K562 (cell line): ENCODE results near the gene ORAI1. TPM values are rescaled to one million over a fixed set of nuclear protein-coding genes. Genes with fewer than 3 reads are reported as not detected.
"Not testable (repeated sequence)": the region's sequence is repeated elsewhere in the genome, so short reads cannot be mapped to it uniquely, and the experiment has no call there.

ENCODE experiments used
- ATAC-seq: fragments of 200-7000 bp; cut with Tn5 transposase; 3 replicates; pipeline ENCODE4 v1.9.1; 2020; ENCODE audit warnings: moderate library complexity
- BruUV-seq: library from RNA; stranded (reverse); fragments of 400-500 nt; replicated peaks from 2 replicates; lab custom pipeline; 2021; lab: Mats Ljungman, UMichigan
- CTCF ChIA-PET: fragments of 300-600 bp; formaldehyde crosslinking; extraction: SDS; loops from one replicate; lab custom pipeline; 2021; ENCODE audit warnings: low intra/inter-chr PET ratio; lab: Yijun Ruan, JAX
- POLR2A ChIA-PET: fragments of 300-600, 350-650 bp; sonication (Branson Sonifier 250); formaldehyde crosslinking; extraction: SDS; loops from one replicate; lab custom pipeline; 2021; ENCODE audit warnings: antibody characterized with exemption, inconsistent platforms; lab: Yijun Ruan, JAX
- DNase-seq, 4 experiments: peaks; one replicate each; pipeline versions ENCODE4 v3.0.0 to v3.0.0-alpha.2; 2011 to 2018; ENCODE audit warnings: low spot score in 3 of 4, mixed read lengths in 3 of 4; ENCODE audit errors: extremely low read depth in 1 of 4
- FAIRE-seq: peaks from 2 replicates; lab custom pipeline; 2011; peaks lifted over from hg19 to GRCh38; lab: Jason Lieb, UNC
- H2AFZ ChIP-seq: 2 replicates; pipeline ENCODE4 v1.6.0; 2011; ENCODE audit warnings: low read depth, low read length, control low read depth, inconsistent platforms
- H3K27ac ChIP-seq: fragments of 200-600 bp; 3 replicates; pipeline ENCODE4 v1.8.0; 2011; ENCODE audit warnings: low read depth, mild to moderate bottlenecking, control low read depth, inconsistent platforms, low read length, moderate library complexity, mixed read lengths; ENCODE audit errors: extremely low read depth
- H3K27me3 ChIP-seq, 2 experiments: fragments of 300-600 bp in 1 of 2; 2 replicates in 1 of 2; 3 replicates in 1 of 2; pipeline versions ENCODE4 v1.6.0 to v1.8.0; 2011; ENCODE audit warnings: inconsistent platforms in 2 of 2, low read length in 2 of 2, mild to moderate bottlenecking in 1 of 2, mixed read lengths in 1 of 2, moderate library complexity in 1 of 2; ENCODE audit not compliant: control insufficient read depth in 2 of 2, insufficient read depth in 2 of 2
- H3K36me3 ChIP-seq: fragments of 300-600 bp; 3 replicates; pipeline ENCODE4 v1.8.0; 2011; ENCODE audit warnings: mild to moderate bottlenecking, low read length, inconsistent platforms; ENCODE audit not compliant: control insufficient read depth, insufficient read depth
- H3K4me1 ChIP-seq, 2 experiments: fragments of 200-600 bp in 1 of 2; replicated peaks in 1 of 2; 2 replicates in 1 of 2; 3 replicates in 1 of 2; pipeline versions ENCODE4 v1.5.1 to v1.8.0; 2011; ENCODE audit warnings: inconsistent platforms in 2 of 2, low read length in 2 of 2, mild to moderate bottlenecking in 1 of 2, mixed read lengths in 1 of 2, moderate library complexity in 1 of 2; ENCODE audit not compliant: control insufficient read depth in 2 of 2, insufficient read depth in 2 of 2
- H3K4me2 ChIP-seq: 2 replicates; pipeline ENCODE4 v1.6.1; 2011; ENCODE audit warnings: low read length, control low read depth, inconsistent platforms, mixed read lengths; ENCODE audit not compliant: insufficient read depth
- H3K4me3 ChIP-seq: fragments of 200-600 bp; sonication (generic), shearing (Covaris generic); 2 replicates; pipeline ENCODE4 v1.5.1; 2016; ENCODE audit warnings: control low read depth, inconsistent platforms
- H3K79me2 ChIP-seq: fragments of 200-600 bp; 3 replicates; pipeline ENCODE4 v1.8.0; 2011; ENCODE audit warnings: low read length, inconsistent platforms; ENCODE audit not compliant: control insufficient read depth, insufficient read depth
- H3K9ac ChIP-seq, 2 experiments: 2 replicates each; pipeline versions ENCODE4 v1.6.0 to v1.6.1; 2011; ENCODE audit warnings: low read depth in 2 of 2, low read length in 2 of 2, control low read depth in 1 of 2, inconsistent platforms in 1 of 2, mild to moderate bottlenecking in 1 of 2, mixed read lengths in 1 of 2; ENCODE audit not compliant: insufficient read depth in 1 of 2
- H3K9me1 ChIP-seq: one replicate; pipeline ENCODE4 v1.6.0; 2011; ENCODE audit warnings: inconsistent platforms, mild to moderate bottlenecking, low read length, moderate library complexity; ENCODE audit not compliant: control insufficient read depth, insufficient read depth
- H3K9me3 ChIP-seq: replicated peaks from 2 replicates; pipeline ENCODE4 v1.5.1; 2011; ENCODE audit warnings: low read depth, low read length, inconsistent platforms; ENCODE audit not compliant: control insufficient read depth, insufficient read depth
- H4K20me1 ChIP-seq: replicated peaks from 2 replicates; pipeline ENCODE4 v1.6.1; 2011; ENCODE audit warnings: low read length, inconsistent platforms, mixed read lengths; ENCODE audit not compliant: control insufficient read depth, insufficient read depth
- CBFA2T2 ChIP-seq: fragments of 450-650 bp; conservative IDR thresholded peaks from 2 replicates; pipeline ENCODE4 v1.6.1; 2017; ENCODE audit warnings: mild to moderate bottlenecking
- CBFA2T3 ChIP-seq: fragments of 450-650 bp; IDR thresholded peaks from 2 replicates; pipeline ENCODE4 v1.6.1; 2017
- KDM1A ChIP-seq, 2 experiments: fragments of 450-650 bp; IDR thresholded peaks; 2 replicates each; pipeline ENCODE4 v1.6.1; 2016; ENCODE audit warnings: mild to moderate bottlenecking in 2 of 2
- NCOR1 ChIP-seq: fragments of 450-650 bp; IDR thresholded peaks from 2 replicates; pipeline ENCODE4 v1.6.1; 2016; ENCODE audit warnings: mild to moderate bottlenecking, moderate library complexity
- ZBTB40 ChIP-seq, 2 experiments: fragments of 450-650 bp in 1 of 2; sonication (generic) in 1 of 2; formaldehyde crosslinking in 1 of 2; IDR thresholded peaks; 2 replicates each; pipeline versions ENCODE4 v1.7.1 to v1.9.0; 2016 to 2022; ENCODE audit warnings: inconsistent platforms in 1 of 2, mild to moderate bottlenecking in 1 of 2, missing genetic modification reagents in 1 of 2
- ZNF592 ChIP-seq: fragments of 450-650 bp; IDR thresholded peaks from 2 replicates; pipeline ENCODE4 v1.6.1; 2017; ENCODE audit warnings: antibody characterized with exemption, mild to moderate bottlenecking
- WGBS: fragments of 100-300 bp; shearing (Covaris generic); methylation state at CpG from one replicate; pipeline ENCODE4 v1.1.6; 2016; ENCODE audit warnings: low coverage, mixed read lengths; ENCODE audit not compliant: insufficient coverage; ENCODE audit errors: missing lambda C conversion rate; 5-methylcytosine and 5-hydroxymethylcytosine counted together
- in situ Hi-C: fragments of 300-500 bp; cut with MboI; formaldehyde crosslinking; loops from 4 replicates; pipeline ENCODE4 v1.15.0; 2018; ENCODE audit warnings: inconsistent platforms, mixed read lengths
- intact Hi-C: fragments of 100-400 bp; cut with micrococcal nuclease; formaldehyde crosslinking; loops from 2 replicates; pipeline ENCODE4 v1.14.2; 2022
- polyA plus RNA-seq, 8 experiments: library from polyadenylated mRNA; depleted of rRNA in 4 of 8; stranded (reverse) in 5 of 8; unstranded in 3 of 8; fragments of >200 nt; fragmentation: Nextera tagmentation in 2 of 8; fragmentation: Illumina TruSeq in 1 of 8; extraction: Ambion mirVana in 2 of 8; extraction: Trizol in 1 of 8; gene quantifications; 2 replicates each; pipeline versions ENCODE4 v1.2.1 to v1.2.3, GENCODE V29; 2011 to 2014; ENCODE audit warnings: inconsistent platforms in 1 of 8, missing spikeins in 1 of 8
- total RNA-seq, 7 experiments: library from RNA; depleted of rRNA in 6 of 7; stranded (reverse); fragments of >200 nt in 6 of 7; fragmentation: Illumina TruSeq in 2 of 7; extraction: Trizol in 2 of 7; gene quantifications; 2 replicates each; pipeline versions ENCODE4 v1.2.1 to v1.2.3, GENCODE V29; 2011 to 2021; ENCODE audit warnings: low replicate concordance in 1 of 7

ORAI1 gene
- total and polyA plus RNA-seq, 9 of the 15 experiments (the other 6 are each of a cell fraction or from before 2014, with no cell fraction given): 2.6 to 23.8 (median 9.3) TPM

GRCh38 chr12:121633833-121634196 is 7.5 kb downstream of the ORAI1 start:
- POLR2A ChIA-PET: interaction anchor here (0.6 to 0.9 kb wide), 2 partner anchors 8 to 12 kb away, joined by 3 read pairs; no protein-coding TSS in a partner anchor
- DNase-seq; H4K20me1 ChIP-seq; intact Hi-C loops; H3K4me3 ChIP-seq; in situ Hi-C loops; CTCF ChIA-PET; FAIRE-seq; ATAC-seq; BruUV-seq; H3K27me3 ChIP-seq; H3K27ac ChIP-seq; H3K9ac ChIP-seq; H3K9me3 ChIP-seq; H3K4me2 ChIP-seq; H2AFZ ChIP-seq; H3K9me1 ChIP-seq; TF ChIP-seq ZBTB40 (CRISPR knock-in tag; IDR thresholded peaks at IDR 0.05): not testable (repeated sequence)
- peaks cover 66% of the 10 kb centered on the region for H3K79me2 ChIP-seq
- peaks cover 39 to 42% of the 10 kb centered on the region in 2 experiments for H3K4me1 ChIP-seq
- H3K36me3 ChIP-seq: peaks cover 40% of the 10 kb centered on the region; the same call in 2 of the 3 replicates
- no CpG with 5 or more reads among the region's 11 CpGs for WGBS
- TF ChIP-seq ZBTB40 (IDR thresholded peaks at IDR 0.05) (peak; percentile 4; the same call in 1 of the 2 replicates), NCOR1 (peak; percentile 18; the same call in 1 of the 2 replicates), CBFA2T2 (peak; percentile 41; the same call in 1 of the 2 replicates), KDM1A (IDR thresholded peaks at IDR 0.05) (peak in 1 of 2 experiments; percentile 42; a peak in 1 of 4 replicates), ZNF592 (peak; percentile 20; the same call in 1 of the 2 replicates), CBFA2T3 (peak; percentile 61)
